ENCODE measurements around the gene XCL2. TPM values are rescaled to one million over a fixed set of nuclear protein-coding genes. Genes with fewer than 3 reads are reported as not detected.

The XCL2 gene
- total RNA-seq, 1 experiment from 2014 or later, result not detected

- TF ChIP-seq CTCF (IDR thresholded peaks at IDR 0.05 in 2 of 3, conservative IDR thresholded peaks at IDR 0.05 in 1 of 3; ENCODE audit: borderline replicate concordance in 1 of 3, insufficient read depth in 1 of 3, low read depth in 2 of 3, low read length in 2 of 3) (no peak), MAX (IDR thresholded peaks at IDR 0.05) (no peak), SRF (IDR thresholded peaks at IDR 0.05; ENCODE audit: low read depth) (no peak), YY1 (IDR thresholded peaks at IDR 0.05; ENCODE audit: extremely low read depth, insufficient replicate concordance, low read depth, low read length) (no peak), CBX3 (IDR thresholded peaks at IDR 0.05; ENCODE audit: low read depth) (no peak), JUND (IDR thresholded peaks at IDR 0.05) (no peak), ZFX (IDR thresholded peaks at IDR 0.05) (no peak), ZNF274 (IDR thresholded peaks at IDR 0.05; ENCODE audit: low read depth, low read length) (no peak)
These were observed 30.8 kb downstream of the XCL2 start (continued) for GRCh38 chr1:168512864-168513595.

- Histone ChIP-seq H3K4me3 (replicated peaks in 1 of 2; ENCODE audit: low read depth in 1 of 2, low read length in 2 of 2) (no peak overlapping the region), H3K4me2 (ENCODE audit: low read length) (no peak overlapping the region), H3K27ac (ENCODE audit: low read depth, low read length) (no peak overlapping the region), H3K9me3 (ENCODE audit: control insufficient read depth in 1 of 2, insufficient read depth in 1 of 2, low read depth in 1 of 2, low read length in 2 of 2) (no peaks in the 10 kb centered on the region), H3K36me3 (ENCODE audit: control insufficient read depth in 1 of 2, insufficient read depth in 2 of 2, low read length in 2 of 2) (no peaks in the 10 kb centered on the region), H3K9ac (ENCODE audit: low read length) (no peak overlapping the region), H3K79me2 (ENCODE audit: insufficient read depth, low read length) (no peaks in the 10 kb centered on the region), H3K4me1 (ENCODE audit: control insufficient read depth in 1 of 2, insufficient read depth in 2 of 2, low read length in 2 of 2) (peaks cover 0 to 13% of the 10 kb centered on the region in 2 experiments; a peak in 3 of 4 replicates), H3K27me3 (ENCODE audit: insufficient read depth, low read length) (no peaks in the 10 kb centered on the region), H4K20me1 (ENCODE audit: insufficient read depth) (no peaks in the 10 kb centered on the region), H2AFZ (ENCODE audit: low read depth, low read length, poor library complexity, severe bottlenecking) (no peak overlapping the region), H3K9me2 (ENCODE audit: insufficient read depth) (no peaks in the 10 kb centered on the region)
- RAD21 ChIA-PET (ENCODE audit: low non-redundant PET in 1 of 2, low total read pairs in 2 of 2, uncharacterized antibody in 2 of 2, unreplicated experiment in 2 of 2), result no interaction called here
- no peak for DNase-seq (ENCODE audit: low read depth, low spot score)
- CTCF ChIA-PET, result no interaction called here
- ATAC-seq, result no peak
- intact Hi-C loops (cut with micrococcal nuclease), result no loop called here
- BruUV-seq (replicated peaks), result no TSS peak
- POLR2A ChIA-PET, result no interaction called here
- TF ChIP-seq SP1 (IDR thresholded peaks at IDR 0.05; ENCODE audit: low read depth) (no peak), ZNF274 (IDR thresholded peaks at IDR 0.05; ENCODE audit: low read depth, low read length) (no peak), REST (IDR thresholded peaks at IDR 0.05; ENCODE audit: low read depth) (no peak), FOSL1 (IDR thresholded peaks at IDR 0.05; ENCODE audit: low read depth) (no peak), ZBTB33 (IDR thresholded peaks at IDR 0.05; ENCODE audit: extremely low read depth, insufficient replicate concordance, low read length) (no peak), EGR1 (IDR thresholded peaks at IDR 0.05; ENCODE audit: low read depth) (no peak)
These were observed 33.7 kb downstream of the XCL2 start for GRCh38 chr1:168509875-168510791.

Measured in HCT116 (cell line).